Testis (tissue), 3 donors: ENCODE results near the gene SPRING1. TPM values are rescaled to one million over a fixed set of nuclear protein-coding genes. Genes with fewer than 3 reads are reported as not detected.

ENCODE experiments used
- DNase-seq: peaks from one replicate; pipeline ENCODE4 v3.0.0-alpha.2; 2019
- H3K27ac ChIP-seq, 2 donors: fragments of 200-600 bp; sonication (generic); one replicate each; pipeline ENCODE4 v1.5.1; 2019
- H3K27me3 ChIP-seq: fragments of 200-600 bp; sonication (generic); one replicate; pipeline ENCODE4 v1.5.1; 2019
- H3K36me3 ChIP-seq: fragments of 200-600 bp; sonication (generic); one replicate; pipeline ENCODE4 v1.5.1; 2017; ENCODE audit warnings: low read depth; ENCODE audit errors: missing control alignments
- H3K4me1 ChIP-seq: fragments of 200-600 bp; sonication (generic); one replicate; pipeline ENCODE4 v1.5.1; 2019
- H3K4me3 ChIP-seq, 2 donors: fragments of 200-600 bp; sonication (generic); one replicate each; pipeline ENCODE4 v1.5.1; 2017 to 2019
- H3K9me3 ChIP-seq: fragments of 200-600 bp; sonication (generic); one replicate; pipeline ENCODE4 v1.5.1; 2017
- CTCF ChIP-seq, 3 experiments: fragments of 450-650 bp in 2 of 3; fragments of 200-600 bp in 1 of 3; sonication (generic) in 1 of 3; IDR thresholded peaks; one replicate each; pipeline ENCODE4 v1.5.1; 2016 to 2019; ENCODE audit warnings: antibody characterized with exemption in 3 of 3, mild to moderate bottlenecking in 2 of 3, moderate library complexity in 1 of 3
- POLR2A ChIP-seq: fragments of 450-650 bp; IDR thresholded peaks from one replicate; pipeline ENCODE4 v1.6.1; 2017; ENCODE audit warnings: antibody characterized with exemption, mild to moderate bottlenecking, moderate library complexity
- WGBS, 2 donors: methylation state at CpG; one replicate each; pipeline ENCODE4 v1.1.5; 2018; 5-methylcytosine and 5-hydroxymethylcytosine counted together
- intact Hi-C: fragments of 100-400 bp; cut with DNase I; formaldehyde crosslinking; loops from one replicate; pipeline ENCODE4 v1.15.1; 2023; ENCODE audit warnings: low total_unique reads
- polyA plus RNA-seq: library from polyadenylated mRNA; stranded (reverse); fragments of 350-450 nt; fragmentation: Illumina TruSeq; extraction: RNeasy Lipid Tissue Mini Kit (QIAGEN cat#74804); gene quantifications from one replicate; pipeline ENCODE4 v1.2.3, GENCODE V29; 2014; ENCODE audit warnings: low read depth, low replicate concordance; ENCODE audit not compliant: insufficient read depth
- small RNA-seq, 2 donors: library from RNA; depleted of rRNA; stranded (forward); fragments of <200 nt; gene quantifications; one replicate each; pipeline ENCODE3, GENCODE V24; 2016
- total RNA-seq, 2 donors: library from RNA; depleted of rRNA; stranded (reverse); fragments of >200 nt; gene quantifications; one replicate each; pipeline ENCODE4 v1.2.3, GENCODE V29; 2016

Gene SPRING1
- total and polyA plus RNA-seq, 3 donors from 2014 or later: 23.4 to 25.5 (median 25.1) TPM

GRCh38 chr12:116692605-116693004, 45.3 kb downstream of the SPRING1 start:
- Histone ChIP-seq H3K4me3 (no peak overlapping the region), H3K4me1 (peaks cover 6% of the 10 kb centered on the region), H3K27me3 (no peaks in the 10 kb centered on the region), H3K27ac (no peak overlapping the region), H3K9me3 (no peaks in the 10 kb centered on the region), H3K36me3 (no peaks in the 10 kb centered on the region)
- intact Hi-C loops: no loop called here
- no peak for DNase-seq
- no peak for TF ChIP-seq POLR2A
- WGBS, 2 donors: 63 to 81% methylated on average over 3 of the region's 3 CpGs

- Histone ChIP-seq H3K4me1 (peaks cover 6% of the 10 kb centered on the region), H3K36me3 (no peaks in the 10 kb centered on the region), H3K27ac (no peak overlapping the region), H3K27me3 (no peaks in the 10 kb centered on the region), H3K9me3 (no peaks in the 10 kb centered on the region), H3K4me3 (no peak overlapping the region)
- DNase-seq: no peak
- 82 to 89% methylated on average over 4 of the region's 4 CpGs for WGBS, 2 donors
- TF ChIP-seq CTCF (IDR thresholded peaks at IDR 0.05) (no peak), POLR2A (no peak)
- intact Hi-C loops: no loop called here
These were observed 46.2 kb downstream of the SPRING1 start for GRCh38 chr12:116691636-116692035.

- H3K4me1 ChIP-seq: peaks cover 6% of the 10 kb centered on the region
- TF ChIP-seq POLR2A (no peak), CTCF (IDR thresholded peaks at IDR 0.05) (no peak)
- intact Hi-C loops: no loop called here
- no peak for DNase-seq
- H3K4me3 ChIP-seq: no peak overlapping the region
- no peaks in the 10 kb centered on the region for H3K27me3 ChIP-seq
- H3K9me3 ChIP-seq: no peaks in the 10 kb centered on the region
- H3K36me3 ChIP-seq: no peaks in the 10 kb centered on the region
- WGBS, 2 donors: 87 to 96% methylated on average over 7 of the region's 7 CpGs
- no peak overlapping the region for H3K27ac ChIP-seq
These were observed 46.7 kb downstream of the SPRING1 start for GRCh38 chr12:116691205-116691604.

DNA sequence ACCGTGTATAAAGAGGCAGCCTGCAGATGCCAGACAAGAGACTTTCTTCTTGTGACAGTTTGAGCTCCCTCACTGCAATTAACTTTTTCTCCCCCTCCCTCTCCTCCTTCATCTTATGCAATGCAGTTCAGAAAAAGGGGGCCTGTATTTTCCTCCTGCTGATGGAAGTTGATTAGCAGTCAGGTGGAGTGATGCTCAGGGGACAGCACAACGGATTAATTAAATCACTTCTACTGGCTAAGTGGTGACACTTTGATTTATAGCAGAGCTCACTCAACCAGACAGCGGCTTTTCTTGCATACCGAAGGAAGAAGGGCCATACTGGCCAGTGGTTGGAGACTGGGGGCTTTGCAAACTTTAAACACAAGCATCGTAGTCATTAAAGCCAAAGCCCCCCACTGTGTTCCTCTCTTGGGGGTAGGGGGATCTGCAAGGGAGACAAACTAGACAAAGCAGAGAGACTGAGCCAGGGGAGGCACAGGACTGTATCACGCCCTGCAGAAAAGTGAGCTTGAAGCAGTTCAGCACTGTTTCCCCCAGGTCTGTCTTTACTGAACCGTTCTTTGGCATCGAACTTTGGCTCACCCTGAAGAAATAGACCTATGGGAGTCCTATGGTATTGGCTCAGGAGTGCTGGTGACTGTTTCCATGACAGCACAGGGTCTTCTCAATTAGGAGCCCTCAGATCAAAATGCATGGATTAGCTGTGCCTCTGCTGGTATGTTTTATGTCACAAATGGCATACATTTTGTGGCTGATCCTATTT, 47.7 kb downstream of the SPRING1 start:
- 72 to 79% methylated on average over 8 of the region's 8 CpGs for WGBS, 2 donors
- no peak for DNase-seq
- intact Hi-C loops: no loop called here
- Histone ChIP-seq H3K27ac (no peak overlapping the region), H3K36me3 (no peaks in the 10 kb centered on the region), H3K4me1 (peaks cover 6% of the 10 kb centered on the region), H3K9me3 (no peaks in the 10 kb centered on the region), H3K27me3 (no peaks in the 10 kb centered on the region), H3K4me3 (no peak overlapping the region)
- TF ChIP-seq CTCF (IDR thresholded peaks at IDR 0.05) (no peak), POLR2A (no peak)

GRCh38 chr12:116689521-116689920, 48.3 kb downstream of the SPRING1 start:
- Histone ChIP-seq H3K4me3 (no peak overlapping the region), H3K36me3 (no peaks in the 10 kb centered on the region), H3K27me3 (no peaks in the 10 kb centered on the region), H3K9me3 (no peaks in the 10 kb centered on the region), H3K27ac (no peak overlapping the region), H3K4me1 (peaks cover 6% of the 10 kb centered on the region)
- no peak for DNase-seq
- intact Hi-C loops: no loop called here
- TF ChIP-seq CTCF (IDR thresholded peaks at IDR 0.05): no peak
- TF ChIP-seq POLR2A: no peak
- WGBS, 2 donors: 80% methylated on average over 5 of the region's 5 CpGs

Small RNAs within 50 kb of the gene (small RNA-seq; reads per million reads assigned to genes)
- gene RNU6-558P: 0 reads per million in 2 donors

Other genes with a start within 250 kb of the SPRING1 start
- gene MAP1LC3B2, start 178.7 kb downstream of the SPRING1 start, total RNA-seq: 1 to 10 TPM; 1.0 to 1.5 TPM
- gene MAP1LC3B2, start 178.7 kb downstream of the SPRING1 start, polyA plus RNA-seq: 2.1 TPM
- 1 to 10 TPM; 6.8 to 9.0 TPM for gene RNFT2, start 246 bp upstream of the SPRING1 start, total RNA-seq
- gene RNFT2, start 246 bp upstream of the SPRING1 start, polyA plus RNA-seq: 11.7 TPM
- gene HRK, start 143.4 kb upstream of the SPRING1 start, total RNA-seq: 1 to 10 TPM; 1.4 to 2.5 TPM
- 0.57 TPM for gene HRK, start 143.4 kb upstream of the SPRING1 start, polyA plus RNA-seq
- 10 to 100 TPM; 31.0 to 32.8 TPM for gene FBXW8, start 172.9 kb upstream of the SPRING1 start, total RNA-seq
- 11.1 TPM for gene FBXW8, start 172.9 kb upstream of the SPRING1 start, polyA plus RNA-seq